Astrocyte (in vitro differentiated cells and primary cell): Measurements from ENCODE around the gene KRTAP16-1.

Experiments
- CTCF ChIP-seq: IDR thresholded peaks from 2 replicates; pipeline ENCODE4 v1.5.1; 2011; ENCODE audit warnings: low read depth, mild to moderate bottlenecking, inconsistent platforms, low read length, moderate library complexity; ENCODE audit not compliant: insufficient read depth
- EZH2 ChIP-seq: IDR thresholded peaks from 2 replicates; pipeline ENCODE4 v1.6.1; 2012; ENCODE audit warnings: mild to moderate bottlenecking, low read length, inconsistent platforms; ENCODE audit not compliant: insufficient read depth

GRCh38 chr17:41294016-41294415 lies 15.1 kb downstream of the KRTAP16-1 start:
- TF ChIP-seq CTCF (no peak), EZH2 (no peak)
